ENCODE measurements around the gene ADA.

Gene ADA

DNA sequence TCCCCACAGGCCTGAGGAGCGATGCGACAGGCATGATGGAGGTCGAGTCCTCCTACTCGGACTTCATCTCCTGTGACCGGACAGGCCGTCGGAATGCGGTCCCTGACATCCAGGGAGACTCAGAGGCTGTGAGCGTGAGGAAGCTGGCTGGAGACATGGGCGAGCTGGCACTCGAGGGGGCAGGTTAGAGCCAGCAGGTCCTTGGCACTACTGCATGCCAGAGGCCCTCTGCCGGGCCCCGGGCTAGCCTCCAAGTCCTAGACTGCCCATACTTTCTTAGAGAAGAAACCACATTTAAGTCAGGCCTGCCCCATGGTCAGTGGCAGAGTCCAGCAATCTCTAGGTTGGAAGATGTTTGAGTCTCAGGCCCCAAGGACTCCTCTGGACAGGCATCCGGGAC is 37.0 kb downstream of the ADA start:
- Histone ChIP-seq H4K20me1 (ENCODE audit: insufficient read depth, low read length) (no peaks in the 10 kb centered on the region), H3K27me3 (replicated peaks; ENCODE audit: insufficient read depth, low read length) (no peaks in the 10 kb centered on the region), H3K4me1 (ENCODE audit: low read length) (peaks cover 15% of the 10 kb centered on the region; the same call in 1 of the 2 replicates), H3K9me2 (replicated peaks; ENCODE audit: insufficient read depth, low read length) (no peaks in the 10 kb centered on the region), H3K36me3 (replicated peaks; ENCODE audit: insufficient read depth, low read length) (peaks cover 10% of the 10 kb centered on the region; the same call in 1 of the 2 replicates), H3K4me2 (ENCODE audit: low read depth, low read length) (no peak overlapping the region), H3K79me2 (ENCODE audit: low read length) (no peaks in the 10 kb centered on the region), H3K4me3 (ENCODE audit: low read length) (no peak overlapping the region), H3K9me3 (replicated peaks; ENCODE audit: insufficient read depth, low read length) (no peaks in the 10 kb centered on the region), H2AFZ (ENCODE audit: low read length) (no peak overlapping the region), H3K27ac (ENCODE audit: low read length) (no peak overlapping the region), H3F3A (ENCODE audit: insufficient read depth, low read length) (peaks cover 17% of the 10 kb centered on the region), H3K9ac (ENCODE audit: low read length) (no peak overlapping the region)
- no peak for DNase-seq
- TF ChIP-seq EZH2phosphoT487 (IDR thresholded peaks at IDR 0.05; ENCODE audit: low read length) (no peak), EZH2 (optimal IDR thresholded peaks at IDR 0.05; ENCODE audit: low read depth, low read length) (no peak)
- TF ChIP-seq, protein P1, sequence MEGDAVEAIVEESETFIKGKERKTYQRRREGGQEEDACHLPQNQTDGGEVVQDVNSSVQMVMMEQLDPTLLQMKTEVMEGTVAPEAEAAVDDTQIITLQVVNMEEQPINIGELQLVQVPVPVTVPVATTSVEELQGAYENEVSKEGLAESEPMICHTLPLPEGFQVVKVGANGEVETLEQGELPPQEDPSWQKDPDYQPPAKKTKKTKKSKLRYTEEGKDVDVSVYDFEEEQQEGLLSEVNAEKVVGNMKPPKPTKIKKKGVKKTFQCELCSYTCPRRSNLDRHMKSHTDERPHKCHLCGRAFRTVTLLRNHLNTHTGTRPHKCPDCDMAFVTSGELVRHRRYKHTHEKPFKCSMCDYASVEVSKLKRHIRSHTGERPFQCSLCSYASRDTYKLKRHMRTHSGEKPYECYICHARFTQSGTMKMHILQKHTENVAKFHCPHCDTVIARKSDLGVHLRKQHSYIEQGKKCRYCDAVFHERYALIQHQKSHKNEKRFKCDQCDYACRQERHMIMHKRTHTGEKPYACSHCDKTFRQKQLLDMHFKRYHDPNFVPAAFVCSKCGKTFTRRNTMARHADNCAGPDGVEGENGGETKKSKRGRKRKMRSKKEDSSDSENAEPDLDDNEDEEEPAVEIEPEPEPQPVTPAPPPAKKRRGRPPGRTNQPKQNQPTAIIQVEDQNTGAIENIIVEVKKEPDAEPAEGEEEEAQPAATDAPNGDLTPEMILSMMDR (IDR thresholded peaks at IDR 0.05; ENCODE audit: low read length), result no peak

DNA sequence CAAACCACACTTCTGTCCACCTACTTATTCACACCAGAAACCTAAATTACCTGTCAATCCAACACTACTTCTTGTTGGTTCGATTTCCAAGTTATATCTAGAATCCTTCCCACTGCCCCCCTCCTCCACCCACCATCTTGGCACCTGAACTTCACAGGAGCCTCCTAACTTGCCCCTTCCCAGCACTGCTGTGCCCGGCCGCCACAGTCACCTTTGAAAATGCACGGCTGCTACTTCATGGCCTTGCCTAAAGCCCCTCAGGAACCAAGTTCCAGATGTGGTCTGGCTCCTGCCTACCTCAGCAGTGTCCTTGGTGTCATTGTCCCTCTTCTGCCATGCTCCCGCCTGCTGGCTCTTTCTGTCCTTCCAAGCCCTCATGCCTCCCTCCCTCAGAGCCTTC is 37.9 kb downstream of the ADA start:
- peaks cover under 1% of the 10 kb centered on the region; the same call in 1 of the 2 replicates for H3K36me3 ChIP-seq (replicated peaks; ENCODE audit: insufficient read depth, low read length)

DNA sequence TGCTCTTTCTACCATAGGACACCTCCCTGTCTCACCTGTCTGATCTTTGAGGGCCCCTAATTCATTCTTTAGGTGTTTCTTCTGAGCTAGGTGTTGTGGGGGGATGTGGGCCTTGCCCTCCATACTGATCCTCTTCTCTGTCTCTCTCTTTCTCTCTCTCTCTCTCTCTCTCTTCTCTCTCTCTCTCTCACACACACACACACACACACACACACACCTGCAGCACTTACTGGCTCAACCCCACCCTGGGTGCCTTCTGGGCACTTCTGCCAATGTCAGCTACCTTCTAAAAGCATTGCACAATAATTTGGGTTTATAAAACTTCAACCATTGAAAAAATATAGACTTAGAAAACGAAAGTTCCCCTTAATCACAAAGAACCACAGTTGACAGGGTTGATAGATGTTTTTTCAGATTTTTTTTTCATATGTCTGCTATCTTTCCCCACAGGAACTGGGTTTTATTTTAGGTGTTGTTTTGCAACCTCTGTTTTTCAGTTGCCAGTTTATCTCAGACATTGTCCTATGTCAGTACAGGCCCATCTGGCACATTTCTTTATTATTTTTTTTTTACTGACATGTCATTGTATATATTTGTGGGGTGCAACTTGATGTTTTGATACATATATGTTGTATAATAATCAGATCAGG is 41.1 kb downstream of the ADA start:
- Histone ChIP-seq H3K9me3 (replicated peaks; ENCODE audit: insufficient read depth, low read length) (no peaks in the 10 kb centered on the region), H3K4me1 (ENCODE audit: low read length) (peaks cover 16% of the 10 kb centered on the region; the same call in 1 of the 2 replicates), H3K9ac (ENCODE audit: low read length) (no peak overlapping the region), H3K4me3 (ENCODE audit: low read length) (no peak overlapping the region), H3F3A (ENCODE audit: insufficient read depth, low read length) (peaks cover 17% of the 10 kb centered on the region), H3K79me2 (ENCODE audit: low read length) (no peaks in the 10 kb centered on the region), H3K27ac (ENCODE audit: low read length) (peak overlapping the region; percentile 50; the same call in 1 of the 2 replicates), H3K36me3 (replicated peaks; ENCODE audit: insufficient read depth, low read length) (no peaks in the 10 kb centered on the region), H3K4me2 (ENCODE audit: low read depth, low read length) (peak overlapping the region; percentile 68), H3K9me2 (replicated peaks; ENCODE audit: insufficient read depth, low read length) (no peaks in the 10 kb centered on the region), H3K27me3 (replicated peaks; ENCODE audit: insufficient read depth, low read length) (no peaks in the 10 kb centered on the region), H2AFZ (ENCODE audit: low read length) (peak overlapping the region; percentile 70), H4K20me1 (ENCODE audit: insufficient read depth, low read length) (no peaks in the 10 kb centered on the region)
- DNase-seq, result peak; percentile 43
- TF ChIP-seq EZH2 (optimal IDR thresholded peaks at IDR 0.05; ENCODE audit: low read depth, low read length) (no peak), EZH2phosphoT487 (IDR thresholded peaks at IDR 0.05; ENCODE audit: low read length) (no peak)
- TF ChIP-seq, protein P1 (IDR thresholded peaks at IDR 0.05; ENCODE audit: low read length), result no peak

More for the DNA sequence above, 37.9 kb downstream of the ADA start:
- DNase-seq, result no peak
- Histone ChIP-seq H3K4me1 (ENCODE audit: low read length) (peaks cover 16% of the 10 kb centered on the region; the same call in 1 of the 2 replicates), H3K4me2 (ENCODE audit: low read depth, low read length) (no peak overlapping the region), H3K9ac (ENCODE audit: low read length) (no peak overlapping the region), H3K9me2 (replicated peaks; ENCODE audit: insufficient read depth, low read length) (no peaks in the 10 kb centered on the region), H3K27me3 (replicated peaks; ENCODE audit: insufficient read depth, low read length) (no peaks in the 10 kb centered on the region), H3K27ac (ENCODE audit: low read length) (no peak overlapping the region), H3K79me2 (ENCODE audit: low read length) (no peaks in the 10 kb centered on the region), H3K4me3 (ENCODE audit: low read length) (no peak overlapping the region), H3K9me3 (replicated peaks; ENCODE audit: insufficient read depth, low read length) (no peaks in the 10 kb centered on the region), H2AFZ (ENCODE audit: low read length) (no peak overlapping the region), H3F3A (ENCODE audit: insufficient read depth, low read length) (peaks cover 17% of the 10 kb centered on the region), H4K20me1 (ENCODE audit: insufficient read depth, low read length) (no peaks in the 10 kb centered on the region)
- TF ChIP-seq, protein P1 (IDR thresholded peaks at IDR 0.05; ENCODE audit: low read length), result no peak
- TF ChIP-seq EZH2phosphoT487 (IDR thresholded peaks at IDR 0.05; ENCODE audit: low read length), result no peak
- no peak for TF ChIP-seq EZH2 (optimal IDR thresholded peaks at IDR 0.05; ENCODE audit: low read depth, low read length)
